ENCODE data around the gene MOAP1.
"Not testable (repeated sequence)": the region's sequence is repeated elsewhere in the genome, so short reads cannot be mapped to it uniquely, and the experiment has no call there.

MOAP1 gene

GRCh38 chr14:93183596-93184317 lies 940 bp downstream of the MOAP1 start:
- no peak for DNase-seq

- no peak for DNase-seq
Measured at GRCh38 chr14:93175492-93175891, 9.2 kb downstream of the MOAP1 start.

- DNase-seq, result not testable (repeated sequence)
Measured at GRCh38 chr14:93174731-93175130, 10.0 kb downstream of the MOAP1 start.

- no peak for DNase-seq
Measured at GRCh38 chr14:93173943-93174395, 10.7 kb downstream of the MOAP1 start.

- no peak for DNase-seq
Measured at GRCh38 chr14:93171376-93171775, 13.3 kb downstream of the MOAP1 start.

GRCh38 chr14:93170141-93170540 lies 14.6 kb downstream of the MOAP1 start:
- DNase-seq, result not testable (repeated sequence)

- not testable (repeated sequence) for DNase-seq
Measured at GRCh38 chr14:93169619-93170018, 15.1 kb downstream of the MOAP1 start.

GRCh38 chr14:93168610-93169009 lies 16.1 kb downstream of the MOAP1 start:
- DNase-seq, result not testable (repeated sequence)

- DNase-seq, result not testable (repeated sequence)
Measured at GRCh38 chr14:93165271-93166265, 19.1 kb downstream of the MOAP1 start.

GRCh38 chr14:93163564-93163963 lies 21.1 kb downstream of the MOAP1 start:
- DNase-seq, result no peak

- DNase-seq, result no peak
Measured at GRCh38 chr14:93161411-93161940, 23.2 kb downstream of the MOAP1 start.

- no peak for DNase-seq
Measured at GRCh38 chr14:93160353-93160801, 24.3 kb downstream of the MOAP1 start.

GRCh38 chr14:93159625-93160352 lies 24.9 kb downstream of the MOAP1 start:
- not testable (repeated sequence) for DNase-seq

- DNase-seq, result not testable (repeated sequence)
Measured at GRCh38 chr14:93158349-93158748, 26.3 kb downstream of the MOAP1 start.

- DNase-seq, result no peak
Measured at GRCh38 chr14:93156693-93157369, 27.9 kb downstream of the MOAP1 start.

GRCh38 chr14:93155667-93156066 lies 29.0 kb downstream of the MOAP1 start:
- no peak for DNase-seq

GRCh38 chr14:93153121-93153520 lies 31.6 kb downstream of the MOAP1 start:
- DNase-seq, result no peak

- DNase-seq, result no peak
Measured at GRCh38 chr14:93150227-93151208, 34.2 kb downstream of the MOAP1 start.

GRCh38 chr14:93148979-93149378 lies 35.7 kb downstream of the MOAP1 start:
- DNase-seq, result no peak

GRCh38 chr14:93146119-93146518 lies 38.6 kb downstream of the MOAP1 start:
- DNase-seq, result no peak
